GM12878 (cell line): ENCODE data around the gene ITGA7. TPM values are rescaled to one million over a fixed set of nuclear protein-coding genes. Genes with fewer than 3 reads are reported as not detected.

Source experiments
- ATAC-seq: fragments of 200-7000 bp; cut with Tn5 transposase; 3 replicates; pipeline ENCODE4 v1.9.1; 2020; ENCODE audit warnings: mild to moderate bottlenecking, moderate library complexity
- BruUV-seq: library from RNA; stranded (reverse); fragments of 400-500 nt; replicated peaks from 2 replicates; lab custom pipeline; 2021; lab: Mats Ljungman, UMichigan
- CTCF ChIA-PET: fragments of 300-600 bp; sonication (Branson Sonifier 250); formaldehyde crosslinking; extraction: SDS; loops from one replicate; lab custom pipeline; 2021; ENCODE audit warnings: inconsistent platforms; lab: Yijun Ruan, JAX
- POLR2A ChIA-PET: fragments of 350-600 bp; formaldehyde crosslinking; extraction: SDS; loops from one replicate; lab custom pipeline; 2021; ENCODE audit warnings: inconsistent platforms; lab: Charles Lee
- RAD21 ChIA-PET: fragments of 300-600 bp; sonication (Branson Sonifier 250); formaldehyde crosslinking; loops from one replicate; lab custom pipeline; 2023; ENCODE audit warnings: antibody characterized with exemption; ENCODE audit not compliant: unreplicated experiment; lab: Charles Lee
- SMC1A ChIA-PET: fragments of 300-600 bp; sonication (Branson Sonifier 250); formaldehyde crosslinking; loops from one replicate; lab custom pipeline; 2023; ENCODE audit not compliant: unreplicated experiment, uncharacterized antibody; lab: Charles Lee
- DNase-seq: peaks from one replicate; pipeline ENCODE4 v3.0.0-alpha.2; 2011; ENCODE audit warnings: low read depth, low spot score
- FAIRE-seq: peaks from 3 replicates; lab custom pipeline; 2011; peaks lifted over from hg19 to GRCh38; lab: Jason Lieb, UNC
- H2AFZ ChIP-seq: 2 replicates; pipeline ENCODE4 v1.6.0; 2011; ENCODE audit warnings: low read depth, low read length, control low read depth; ENCODE audit not compliant: control insufficient read depth
- H3K27ac ChIP-seq: 2 replicates; pipeline ENCODE4 v1.5.1; 2011; ENCODE audit warnings: control low read depth; ENCODE audit not compliant: control insufficient read depth, insufficient read depth
- H3K27me3 ChIP-seq, 2 experiments: replicated peaks in 1 of 2; 2 replicates each; pipeline versions ENCODE4 v1.6.0 to v1.6.1; 2011; ENCODE audit warnings: low read length in 1 of 2; ENCODE audit not compliant: control insufficient read depth in 2 of 2, insufficient read depth in 2 of 2
- H3K36me3 ChIP-seq, 2 experiments: 2 replicates each; pipeline ENCODE4 v1.5.1; 2011; ENCODE audit warnings: low read length in 1 of 2; ENCODE audit not compliant: control insufficient read depth in 2 of 2, insufficient read depth in 2 of 2
- H3K4me1 ChIP-seq: 2 replicates; pipeline ENCODE4 v1.6.1; 2011; ENCODE audit warnings: mild to moderate bottlenecking, low read length, moderate library complexity, mixed read lengths; ENCODE audit not compliant: control insufficient read depth, insufficient read depth
- H3K4me2 ChIP-seq: 2 replicates; pipeline ENCODE4 v1.6.0; 2011; ENCODE audit warnings: control low read depth; ENCODE audit not compliant: control insufficient read depth, insufficient read depth
- H3K4me3 ChIP-seq: fragments of 200-600 bp; sonication (generic); 2 replicates; pipeline ENCODE4 v1.5.1; 2016
- H3K79me2 ChIP-seq: 2 replicates; pipeline ENCODE4 v1.6.0; 2011; ENCODE audit warnings: low read length; ENCODE audit not compliant: control insufficient read depth, insufficient read depth
- H3K9ac ChIP-seq: 2 replicates; pipeline ENCODE4 v1.8.0; 2011; ENCODE audit warnings: low read length, control low read depth, mixed read lengths; ENCODE audit not compliant: control insufficient read depth, insufficient read depth
- H3K9me3 ChIP-seq: replicated peaks from 3 replicates; pipeline ENCODE4 v1.5.1; 2011; ENCODE audit warnings: mild to moderate bottlenecking, low read length; ENCODE audit not compliant: control insufficient read depth, insufficient read depth
- H4K20me1 ChIP-seq: 2 replicates; pipeline ENCODE4 v1.6.0; 2011; ENCODE audit not compliant: control insufficient read depth, insufficient read depth
- BMI1 ChIP-seq: fragments of 450-650 bp; IDR thresholded peaks from 2 replicates; pipeline ENCODE4 v1.6.1; 2016; ENCODE audit warnings: mild to moderate bottlenecking, moderate library complexity, borderline replicate concordance
- BRCA1 ChIP-seq: IDR thresholded peaks from 2 replicates; pipeline ENCODE4 v1.6.1; 2011; ENCODE audit warnings: low read depth, low read length, improper control_type of control experiment
- IKZF2 ChIP-seq, 2 experiments: fragments of 450-650 bp; IDR thresholded peaks; 2 replicates each; pipeline ENCODE4 v1.6.1; 2017; ENCODE audit warnings: mild to moderate bottlenecking in 2 of 2, moderate library complexity in 2 of 2
- MEF2A ChIP-seq: IDR thresholded peaks from 2 replicates; pipeline ENCODE4 v1.6.1; 2011; ENCODE audit warnings: low read depth, mild to moderate bottlenecking, low read length, moderate library complexity; ENCODE audit not compliant: insufficient read depth
- MEF2B ChIP-seq: fragments of 450-650 bp; IDR thresholded peaks from 2 replicates; pipeline ENCODE4 v1.6.1; 2018; ENCODE audit warnings: mild to moderate bottlenecking, moderate library complexity; ENCODE audit not compliant: partially characterized antibody, poor library complexity, severe bottlenecking
- MTA2 ChIP-seq: fragments of 450-650 bp; IDR thresholded peaks from 2 replicates; pipeline ENCODE4 v1.6.1; 2016; ENCODE audit warnings: low read depth, mild to moderate bottlenecking, moderate library complexity
- NR2F1 ChIP-seq: fragments of 450-650 bp; conservative IDR thresholded peaks from 2 replicates; pipeline ENCODE4 v1.6.1; 2017; ENCODE audit warnings: mild to moderate bottlenecking
- PAX5 ChIP-seq: IDR thresholded peaks from 2 replicates; pipeline ENCODE4 v1.6.1; 2011; ENCODE audit warnings: low read depth, low read length, borderline replicate concordance
- POU2F2 ChIP-seq: IDR thresholded peaks from 3 replicates; pipeline ENCODE4 v1.6.1; 2011; ENCODE audit warnings: low read depth, mild to moderate bottlenecking, low read length, borderline replicate concordance
- SIX5 ChIP-seq: IDR thresholded peaks from 2 replicates; pipeline ENCODE4 v1.6.1; 2011; ENCODE audit warnings: mild to moderate bottlenecking, low read depth, low read length, moderate library complexity; ENCODE audit not compliant: severe bottlenecking
- SMARCA5 ChIP-seq: fragments of 450-650 bp; IDR thresholded peaks from 2 replicates; pipeline ENCODE4 v1.6.1; 2017; ENCODE audit warnings: mild to moderate bottlenecking
- STAT1 ChIP-seq: fragments of 450-650 bp; conservative IDR thresholded peaks from 2 replicates; pipeline ENCODE4 v1.6.1; 2014; ENCODE audit warnings: antibody characterized with exemption, mild to moderate bottlenecking
- ZNF217 ChIP-seq: fragments of 450-650 bp; IDR thresholded peaks from 2 replicates; pipeline ENCODE4 v1.6.1; 2017; ENCODE audit warnings: antibody characterized with exemption, mild to moderate bottlenecking
- WGBS: methylation state at CpG from one replicate; pipeline ENCODE4 v1.1.6; 2016; ENCODE audit warnings: low lambda C conversion rate; ENCODE audit not compliant: insufficient replicate concordance, insufficient coverage; ENCODE audit errors: missing lambda C conversion rate; 5-methylcytosine and 5-hydroxymethylcytosine counted together
- in situ Hi-C: fragments of 300-500 bp; cut with MboI; formaldehyde crosslinking; loops from 9 replicates; pipeline ENCODE4 v1.14.3; 2018; ENCODE audit warnings: mixed read lengths
- intact Hi-C: fragments of 100-400 bp; cut with micrococcal nuclease; formaldehyde crosslinking; loops from one replicate; pipeline ENCODE4 v1.14.2; 2022; ENCODE audit not compliant: unreplicated experiment
- polyA plus RNA-seq, 11 experiments: library from polyadenylated mRNA; depleted of rRNA in 4 of 11; unstranded in 6 of 11; stranded (reverse) in 5 of 11; fragments of >200 nt; fragmentation: Nextera tagmentation in 4 of 11; fragmentation: Illumina TruSeq in 1 of 11; extraction: Ambion mirVana in 4 of 11; extraction: Trizol in 1 of 11; gene quantifications; 1 replicate in 1 of 11; 2 replicates in 10 of 11; pipeline versions ENCODE4 v1.2.1 to v1.2.3, GENCODE V29; 2011 to 2016; ENCODE audit warnings: inconsistent platforms in 2 of 11, missing spikeins in 2 of 11, low read depth in 1 of 11
- total RNA-seq, 4 experiments: library from RNA; depleted of rRNA in 3 of 4; stranded (reverse); fragments of >200 nt in 3 of 4; fragmentation: Illumina TruSeq in 1 of 4; extraction: Trizol in 1 of 4; gene quantifications; 2 replicates each; pipeline versions ENCODE4 v1.2.1 to v1.2.3, GENCODE V29; 2013 to 2021
- TF ChIP-seq, protein P1 (sequence below): fragments of 450-650 bp; IDR thresholded peaks from 2 replicates; pipeline ENCODE4 v1.6.1; 2017; ENCODE audit warnings: low read depth, mild to moderate bottlenecking, moderate library complexity
- TF ChIP-seq, protein P2 (sequence below): IDR thresholded peaks from 2 replicates; pipeline ENCODE4 v1.6.1; 2012; ENCODE audit warnings: low read length, inconsistent platforms
- TF ChIP-seq, protein P3 (sequence below): fragments of 450-650 bp; IDR thresholded peaks from 2 replicates; pipeline ENCODE4 v1.6.1; 2017; ENCODE audit warnings: mild to moderate bottlenecking
- TF ChIP-seq, protein P4 (sequence below): fragments of 450-650 bp; IDR thresholded peaks from 2 replicates; pipeline ENCODE4 v1.6.1; 2018; ENCODE audit warnings: borderline replicate concordance, mild to moderate bottlenecking; ENCODE audit not compliant: partially characterized antibody

Gene ITGA7
- total and polyA plus RNA-seq, 10 of the 15 experiments (the other 5 are each of a cell fraction or from before 2014, with no cell fraction given), result 0.18 to 5.1 (median 1.5) TPM

DNA sequence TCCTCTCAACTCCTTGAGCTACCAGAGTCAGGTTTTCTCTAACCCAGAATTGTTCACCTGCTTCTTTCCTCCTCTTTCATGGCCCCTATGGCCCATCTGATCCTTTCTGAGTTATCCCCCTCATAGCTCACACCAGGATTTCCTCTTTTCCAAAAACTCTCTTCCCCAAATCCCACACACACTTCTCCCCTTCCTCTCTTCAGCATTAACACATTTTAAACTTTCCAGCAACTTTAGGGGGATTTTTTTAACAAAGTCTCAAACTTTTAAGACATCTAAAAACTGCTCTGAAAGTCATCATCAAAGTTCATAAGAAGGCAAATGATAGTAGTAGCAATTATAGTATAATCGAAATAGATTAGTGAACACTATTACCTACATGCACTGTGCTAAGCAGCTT is 63.1 kb downstream of the ITGA7 start:
- Histone ChIP-seq H3K79me2 (no peaks in the 10 kb centered on the region), H2AFZ (no peak overlapping the region), H3K36me3 (no peaks in the 10 kb centered on the region), H3K27me3 (no peaks in the 10 kb centered on the region), H3K4me3 (no peak overlapping the region), H3K27ac (no peak overlapping the region), H3K9ac (no peak overlapping the region), H3K9me3 (no peaks in the 10 kb centered on the region; the same call in 1 of the 3 replicates), H3K4me1 (peaks cover 20% of the 10 kb centered on the region), H4K20me1 (no peaks in the 10 kb centered on the region), H3K4me2 (no peak overlapping the region)
- intact Hi-C loops, result no loop called here
- ChIA-PET SMC1A (interaction anchor here (0.9 to 4.7 kb wide), 8 partner anchors 9 to 93 kb away, joined by 3 to 35 read pairs (median 4); partner anchors contain the start of gene BLOC1S1), RAD21 (interaction anchor here (1.5 to 1.6 kb wide), 2 partner anchors 12 to 29 kb away, joined by 4 to 7 read pairs; no protein-coding TSS in a partner anchor), CTCF (interaction anchor here (1.0 to 5.0 kb wide), 15 partner anchors 9 to 452 kb away, joined by 3 to 109 read pairs (median 4); partner anchors contain the start of genes BLOC1S1, OR10P1, ORMDL2 and SARNP), POLR2A (interaction anchor here (1.2 kb wide), 1 partner anchor 85 kb away, joined by 3 read pairs; the partner anchor contains the start of gene CD63)
- DNase-seq, result no peak
- FAIRE-seq, result no peak
- WGBS, result 0% methylated on average over 1 of the region's 1 CpG
- no peak for ATAC-seq
- BruUV-seq, result no TSS peak
- in situ Hi-C loops, result no loop called here
- TF ChIP-seq POU2F2, result no peak
- TF ChIP-seq BRCA1, result no peak
- TF ChIP-seq MEF2A, result no peak
- TF ChIP-seq, protein P1, sequence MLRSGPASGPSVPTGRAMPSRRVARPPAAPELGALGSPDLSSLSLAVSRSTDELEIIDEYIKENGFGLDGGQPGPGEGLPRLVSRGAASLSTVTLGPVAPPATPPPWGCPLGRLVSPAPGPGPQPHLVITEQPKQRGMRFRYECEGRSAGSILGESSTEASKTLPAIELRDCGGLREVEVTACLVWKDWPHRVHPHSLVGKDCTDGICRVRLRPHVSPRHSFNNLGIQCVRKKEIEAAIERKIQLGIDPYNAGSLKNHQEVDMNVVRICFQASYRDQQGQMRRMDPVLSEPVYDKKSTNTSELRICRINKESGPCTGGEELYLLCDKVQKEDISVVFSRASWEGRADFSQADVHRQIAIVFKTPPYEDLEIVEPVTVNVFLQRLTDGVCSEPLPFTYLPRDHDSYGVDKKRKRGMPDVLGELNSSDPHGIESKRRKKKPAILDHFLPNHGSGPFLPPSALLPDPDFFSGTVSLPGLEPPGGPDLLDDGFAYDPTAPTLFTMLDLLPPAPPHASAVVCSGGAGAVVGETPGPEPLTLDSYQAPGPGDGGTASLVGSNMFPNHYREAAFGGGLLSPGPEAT, result no peak
- no peak for TF ChIP-seq MTA2
- no peak for TF ChIP-seq MEF2B
- TF ChIP-seq, protein P2, sequence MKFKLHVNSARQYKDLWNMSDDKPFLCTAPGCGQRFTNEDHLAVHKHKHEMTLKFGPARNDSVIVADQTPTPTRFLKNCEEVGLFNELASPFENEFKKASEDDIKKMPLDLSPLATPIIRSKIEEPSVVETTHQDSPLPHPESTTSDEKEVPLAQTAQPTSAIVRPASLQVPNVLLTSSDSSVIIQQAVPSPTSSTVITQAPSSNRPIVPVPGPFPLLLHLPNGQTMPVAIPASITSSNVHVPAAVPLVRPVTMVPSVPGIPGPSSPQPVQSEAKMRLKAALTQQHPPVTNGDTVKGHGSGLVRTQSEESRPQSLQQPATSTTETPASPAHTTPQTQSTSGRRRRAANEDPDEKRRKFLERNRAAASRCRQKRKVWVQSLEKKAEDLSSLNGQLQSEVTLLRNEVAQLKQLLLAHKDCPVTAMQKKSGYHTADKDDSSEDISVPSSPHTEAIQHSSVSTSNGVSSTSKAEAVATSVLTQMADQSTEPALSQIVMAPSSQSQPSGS, result no peak
- TF ChIP-seq ZNF217, result no peak
- no peak for TF ChIP-seq BMI1
- TF ChIP-seq IKZF2 (IDR thresholded peaks at IDR 0.05), result no peak
- TF ChIP-seq STAT1, result no peak
- TF ChIP-seq, protein P3, sequence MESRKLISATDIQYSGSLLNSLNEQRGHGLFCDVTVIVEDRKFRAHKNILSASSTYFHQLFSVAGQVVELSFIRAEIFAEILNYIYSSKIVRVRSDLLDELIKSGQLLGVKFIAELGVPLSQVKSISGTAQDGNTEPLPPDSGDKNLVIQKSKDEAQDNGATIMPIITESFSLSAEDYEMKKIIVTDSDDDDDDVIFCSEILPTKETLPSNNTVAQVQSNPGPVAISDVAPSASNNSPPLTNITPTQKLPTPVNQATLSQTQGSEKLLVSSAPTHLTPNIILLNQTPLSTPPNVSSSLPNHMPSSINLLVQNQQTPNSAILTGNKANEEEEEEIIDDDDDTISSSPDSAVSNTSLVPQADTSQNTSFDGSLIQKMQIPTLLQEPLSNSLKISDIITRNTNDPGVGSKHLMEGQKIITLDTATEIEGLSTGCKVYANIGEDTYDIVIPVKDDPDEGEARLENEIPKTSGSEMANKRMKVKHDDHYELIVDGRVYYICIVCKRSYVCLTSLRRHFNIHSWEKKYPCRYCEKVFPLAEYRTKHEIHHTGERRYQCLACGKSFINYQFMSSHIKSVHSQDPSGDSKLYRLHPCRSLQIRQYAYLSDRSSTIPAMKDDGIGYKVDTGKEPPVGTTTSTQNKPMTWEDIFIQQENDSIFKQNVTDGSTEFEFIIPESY, result no peak
- TF ChIP-seq SMARCA5, result no peak
- TF ChIP-seq, protein P4, sequence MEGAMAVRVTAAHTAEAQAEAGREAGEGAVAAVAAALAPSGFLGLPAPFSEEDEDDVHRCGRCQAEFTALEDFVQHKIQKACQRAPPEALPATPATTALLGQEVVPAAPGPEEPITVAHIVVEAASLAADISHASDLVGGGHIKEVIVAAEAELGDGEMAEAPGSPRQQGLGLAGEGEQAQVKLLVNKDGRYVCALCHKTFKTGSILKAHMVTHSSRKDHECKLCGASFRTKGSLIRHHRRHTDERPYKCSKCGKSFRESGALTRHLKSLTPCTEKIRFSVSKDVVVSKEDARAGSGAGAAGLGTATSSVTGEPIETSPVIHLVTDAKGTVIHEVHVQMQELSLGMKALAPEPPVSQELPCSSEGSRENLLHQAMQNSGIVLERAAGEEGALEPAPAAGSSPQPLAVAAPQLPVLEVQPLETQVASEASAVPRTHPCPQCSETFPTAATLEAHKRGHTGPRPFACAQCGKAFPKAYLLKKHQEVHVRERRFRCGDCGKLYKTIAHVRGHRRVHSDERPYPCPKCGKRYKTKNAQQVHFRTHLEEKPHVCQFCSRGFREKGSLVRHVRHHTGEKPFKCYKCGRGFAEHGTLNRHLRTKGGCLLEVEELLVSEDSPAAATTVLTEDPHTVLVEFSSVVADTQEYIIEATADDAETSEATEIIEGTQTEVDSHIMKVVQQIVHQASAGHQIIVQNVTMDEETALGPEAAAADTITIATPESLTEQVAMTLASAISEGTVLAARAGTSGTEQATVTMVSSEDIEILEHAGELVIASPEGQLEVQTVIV, result no peak
- no peak for TF ChIP-seq SIX5
- TF ChIP-seq PAX5, result no peak
- no peak for TF ChIP-seq NR2F1
